ENCODE data around the gene B3GNT3. TPM values are rescaled to one million over a fixed set of nuclear protein-coding genes. Genes with fewer than 3 reads are reported as not detected.

The B3GNT3 gene
- total RNA-seq, 1 donor from 2014 or later: not detected

- H3K27me3 Mint-ChIP-seq (ENCODE audit: insufficient read depth, low read depth): no peaks in the 10 kb centered on the region
- peaks cover 8% of the 10 kb centered on the region for H3K4me1 ChIP-seq
- H3K4me3 ChIP-seq: no peak overlapping the region
- TF ChIP-seq EZH2phosphoT487 (IDR thresholded peaks at IDR 0.05) (no peak), EZH2 (IDR thresholded peaks at IDR 0.05) (no peak), CTCF (IDR thresholded peaks at IDR 0.05) (no peak)
- peak overlapping the region; percentile 95 for H3K27ac Mint-ChIP-seq
- no peak for DNase-seq (ENCODE audit: low spot score)
- no peak overlapping the region for H3K27ac ChIP-seq
- no peaks in the 10 kb centered on the region for H3K36me3 ChIP-seq
- peaks cover 45% of the 10 kb centered on the region for H3K4me1 Mint-ChIP-seq
- no peaks in the 10 kb centered on the region for H3K27me3 ChIP-seq
- no peaks in the 10 kb centered on the region for H3K9me3 ChIP-seq (ENCODE audit: low read depth)
- H2AFZ ChIP-seq (replicated peaks): no peak overlapping the region
- H3K36me3 Mint-ChIP-seq: no peaks in the 10 kb centered on the region
- H3F3A ChIP-seq (ENCODE audit: low read depth): peaks cover 17% of the 10 kb centered on the region
- no peaks in the 10 kb centered on the region for H4K20me1 ChIP-seq (ENCODE audit: low read depth)
- H3K9ac ChIP-seq: no peak overlapping the region
- H3K4me2 ChIP-seq: no peak overlapping the region
- peaks cover 6% of the 10 kb centered on the region for H3K79me2 ChIP-seq (ENCODE audit: low read depth)
- H3K9me3 Mint-ChIP-seq: no peaks in the 10 kb centered on the region
- peak overlapping the region; percentile 84 for H3K4me3 Mint-ChIP-seq
Measured at GRCh38 chr19:17749912-17750317, 45.0 kb upstream of the B3GNT3 start.

- Histone ChIP-seq H3F3A (ENCODE audit: low read depth) (peaks cover 26% of the 10 kb centered on the region), H3K9me3 (ENCODE audit: low read depth) (no peaks in the 10 kb centered on the region), H3K4me1 (peaks cover 20% of the 10 kb centered on the region), H3K36me3 (no peaks in the 10 kb centered on the region), H3K9ac (no peak within 1 kb of the TSS), H3K4me3 (no peak within 1 kb of the TSS), H2AFZ (replicated peaks) (no peak within 1 kb of the TSS), H3K79me2 (ENCODE audit: low read depth) (peaks cover 6% of the 10 kb centered on the region), H3K27ac (no peak within 1 kb of the TSS), H3K27me3 (no peaks in the 10 kb centered on the region), H4K20me1 (ENCODE audit: low read depth) (no peaks in the 10 kb centered on the region), H3K4me2 (no peak within 1 kb of the TSS)
- peak within 1 kb of the TSS; percentile 34 for H3K27ac Mint-ChIP-seq
- no peak within 1 kb of the TSS for H3K4me3 Mint-ChIP-seq
- H3K4me1 Mint-ChIP-seq: peaks cover 57% of the 10 kb centered on the region
- no peak for DNase-seq (ENCODE audit: low spot score)
- H3K9me3 Mint-ChIP-seq: no peaks in the 10 kb centered on the region
- H3K36me3 Mint-ChIP-seq: no peaks in the 10 kb centered on the region
- TF ChIP-seq EZH2 (IDR thresholded peaks at IDR 0.05) (no peak), EZH2phosphoT487 (IDR thresholded peaks at IDR 0.05) (no peak), CTCF (IDR thresholded peaks at IDR 0.05) (no peak)
- peaks cover 2% of the 10 kb centered on the region for H3K27me3 Mint-ChIP-seq (ENCODE audit: insufficient read depth, low read depth)
Measured at GRCh38 chr19:17751103-17751911, 43.6 kb upstream of the B3GNT3 start, which contains the start of gene FCHO1. Gene FCHO1, plus strand, starts transcription at chr19:17751477. Its CDS starts 3,688 bp downstream, at chr19:17755165.

GRCh38 chr19:17751912-17752273, 43.0 kb upstream of the B3GNT3 start:
- H4K20me1 ChIP-seq (ENCODE audit: low read depth): no peaks in the 10 kb centered on the region
- H3K4me3 ChIP-seq: no peak overlapping the region
- H3K36me3 Mint-ChIP-seq: no peaks in the 10 kb centered on the region
- no peaks in the 10 kb centered on the region for H3K9me3 ChIP-seq (ENCODE audit: low read depth)
- H3K27ac ChIP-seq: no peak overlapping the region
- DNase-seq (ENCODE audit: low spot score): no peak
- TF ChIP-seq EZH2 (IDR thresholded peaks at IDR 0.05) (no peak), EZH2phosphoT487 (IDR thresholded peaks at IDR 0.05) (no peak), CTCF (IDR thresholded peaks at IDR 0.05) (no peak)
- peaks cover 22% of the 10 kb centered on the region for H3K4me1 ChIP-seq
- H3K27me3 ChIP-seq: no peaks in the 10 kb centered on the region
- no peak overlapping the region for H2AFZ ChIP-seq (replicated peaks)
- H3K27me3 Mint-ChIP-seq (ENCODE audit: insufficient read depth, low read depth): peaks cover 2% of the 10 kb centered on the region
- no peak overlapping the region for H3K4me2 ChIP-seq
- H3K36me3 ChIP-seq: no peaks in the 10 kb centered on the region
- H3K9me3 Mint-ChIP-seq: no peaks in the 10 kb centered on the region
- H3K4me3 Mint-ChIP-seq: no peak overlapping the region
- no peak overlapping the region for H3K9ac ChIP-seq
- peaks cover 27% of the 10 kb centered on the region for H3F3A ChIP-seq (ENCODE audit: low read depth)
- peaks cover 6% of the 10 kb centered on the region for H3K79me2 ChIP-seq (ENCODE audit: low read depth)
- peak overlapping the region; percentile 34 for H3K27ac Mint-ChIP-seq
- peaks cover 59% of the 10 kb centered on the region for H3K4me1 Mint-ChIP-seq

Data from neural progenitor cell (in vitro differentiated cells).